ENCODE results near the gene PNPLA3. TPM values are rescaled to one million over a fixed set of nuclear protein-coding genes. Genes with fewer than 3 reads are reported as not detected.

PNPLA3 gene
- total and polyA plus RNA-seq, 2 of the 4 experiments (the other 2 are of a cell fraction): 3.6 to 7.5 TPM

DNA sequence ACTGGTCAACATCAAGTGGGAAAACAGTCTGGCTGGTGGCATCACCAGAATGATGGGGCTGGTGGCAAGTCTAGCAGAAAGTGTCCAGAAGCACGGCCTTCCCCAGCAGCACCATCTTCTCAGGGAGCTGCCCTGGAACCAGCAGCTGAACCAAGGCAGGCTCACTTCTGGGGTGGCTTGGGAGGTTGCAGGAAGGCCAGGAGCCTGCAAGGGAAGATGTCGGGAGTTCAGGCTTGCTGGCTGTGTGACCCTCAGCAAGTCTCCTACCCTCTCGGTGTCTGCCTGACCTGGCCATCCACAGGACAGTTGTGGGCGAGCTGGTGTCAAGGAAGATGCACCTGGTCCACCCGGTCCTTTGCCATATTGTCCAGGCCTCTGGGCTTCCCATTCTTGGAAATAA is 29.5 kb upstream of the PNPLA3 start:
- no peak overlapping the region for H2BK5ac ChIP-seq (ENCODE audit: low read depth, low read length, poor library complexity, severe bottlenecking)
- H2BK120ac ChIP-seq (ENCODE audit: low read depth, low read length): no peak overlapping the region
- no peak overlapping the region for H3K27ac ChIP-seq (ENCODE audit: insufficient read depth, low read length)
- H3K18ac ChIP-seq (ENCODE audit: low read depth, low read length): no peak overlapping the region
- dilution Hi-C loops (cut with HindIII; ENCODE audit: low sequenced_read_pairs, unreplicated experiment): no loop called here
- in situ Hi-C loops (cut with MboI; ENCODE audit: low sequenced_read_pairs): no loop called here
- H3K4me2 ChIP-seq (ENCODE audit: low read depth, low read length): no peak overlapping the region
- peaks cover 10% of the 10 kb centered on the region for H3K9me1 ChIP-seq (ENCODE audit: insufficient read depth, low read length)
- H3K4me3 ChIP-seq (ENCODE audit: insufficient read depth, low read depth, low read length): no peak overlapping the region
- H3K23ac ChIP-seq (ENCODE audit: low read depth, low read length): no peak overlapping the region
- intact Hi-C loops (cut with micrococcal nuclease): no loop called here
- WGBS, 2 experiments (ENCODE audit: extremely low coverage in 2 of 2, insufficient read length in 1 of 2): 86% methylated on average over 1 of the region's 5 CpGs; no CpG with 5 or more reads in 1 of the 2 experiments
- ChIA-PET POLR2A (ENCODE audit: unreplicated experiment) (no interaction called here), CTCF (no interaction called here)
- no peaks in the 10 kb centered on the region for H3K9me3 ChIP-seq (ENCODE audit: control insufficient read depth, insufficient read depth, low read length)
- H2BK20ac ChIP-seq (ENCODE audit: low read depth, low read length): no peak overlapping the region
- no peak overlapping the region for H3K4ac ChIP-seq (ENCODE audit: low read depth, low read length)
- no peak overlapping the region for H4K8ac ChIP-seq (ENCODE audit: low read depth in 2 of 2, low read length in 2 of 2)
- peaks cover 28% of the 10 kb centered on the region for H3K27me3 ChIP-seq (ENCODE audit: control insufficient read depth, insufficient read depth, low read length)
- H2AK5ac ChIP-seq (ENCODE audit: low read depth, low read length): no peak overlapping the region
- no peak overlapping the region for H3K14ac ChIP-seq (replicated peaks; ENCODE audit: low read depth, low read length)
- H4K5ac ChIP-seq (ENCODE audit: low read depth, low read length): no peak overlapping the region
- H4K20me1 ChIP-seq (ENCODE audit: insufficient read depth, low read length): no peaks in the 10 kb centered on the region
- TF ChIP-seq RFX5 (IDR thresholded peaks at IDR 0.05; ENCODE audit: low read depth, low read length) (no peak), BHLHE40 (IDR thresholded peaks at IDR 0.05; ENCODE audit: low read depth, low read length) (no peak), MAZ (IDR thresholded peaks at IDR 0.05; ENCODE audit: borderline replicate concordance, low read depth, low read length) (no peak), SMC3 (IDR thresholded peaks at IDR 0.05; ENCODE audit: low read depth, low read length) (no peak), MAFK (IDR thresholded peaks at IDR 0.05; ENCODE audit: low read depth, low read length) (no peak), NFE2L2 (IDR thresholded peaks at IDR 0.05; ENCODE audit: low read depth, low read length) (no peak), FOS (IDR thresholded peaks at IDR 0.05; ENCODE audit: low read depth, low read length) (no peak), POLR2A (IDR thresholded peaks at IDR 0.05; ENCODE audit: low read depth, low read length) (no peak), RAD21 (IDR thresholded peaks at IDR 0.05; ENCODE audit: low read length) (no peak), RCOR1 (IDR thresholded peaks at IDR 0.05; ENCODE audit: insufficient replicate concordance, low read length) (no peak), CEBPB (IDR thresholded peaks at IDR 0.05; ENCODE audit: low read depth, low read length) (no peak)
- TF ChIP-seq, protein P1, sequence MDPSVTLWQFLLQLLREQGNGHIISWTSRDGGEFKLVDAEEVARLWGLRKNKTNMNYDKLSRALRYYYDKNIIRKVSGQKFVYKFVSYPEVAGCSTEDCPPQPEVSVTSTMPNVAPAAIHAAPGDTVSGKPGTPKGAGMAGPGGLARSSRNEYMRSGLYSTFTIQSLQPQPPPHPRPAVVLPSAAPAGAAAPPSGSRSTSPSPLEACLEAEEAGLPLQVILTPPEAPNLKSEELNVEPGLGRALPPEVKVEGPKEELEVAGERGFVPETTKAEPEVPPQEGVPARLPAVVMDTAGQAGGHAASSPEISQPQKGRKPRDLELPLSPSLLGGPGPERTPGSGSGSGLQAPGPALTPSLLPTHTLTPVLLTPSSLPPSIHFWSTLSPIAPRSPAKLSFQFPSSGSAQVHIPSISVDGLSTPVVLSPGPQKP (IDR thresholded peaks at IDR 0.05; ENCODE audit: borderline replicate concordance, low read depth, low read length): no peak
- H3K9ac ChIP-seq (ENCODE audit: low read depth, low read length): no peak overlapping the region
- DNase-seq (no peak), ATAC-seq (ENCODE audit: low read depth) (no peak)
- no peak overlapping the region for H2AFZ ChIP-seq (replicated peaks; ENCODE audit: low read length, poor library complexity)
- peaks cover 12% of the 10 kb centered on the region for H3K4me1 ChIP-seq (ENCODE audit: control insufficient read depth, insufficient read depth, low read length)
- no peak overlapping the region for H2BK15ac ChIP-seq (ENCODE audit: low read depth, low read length)
- H2AK9ac ChIP-seq (replicated peaks; ENCODE audit: low read depth, low read length, poor library complexity): peak overlapping the region; percentile 81
- no TSS peak for BruUV-seq (replicated peaks)
- no peaks in the 10 kb centered on the region for H3K36me3 ChIP-seq (ENCODE audit: control insufficient read depth, insufficient read depth, low read length)
- no peaks in the 10 kb centered on the region for H3K79me1 ChIP-seq (ENCODE audit: low read depth in 1 of 2, low read length in 2 of 2)
- no peak overlapping the region for H3K56ac ChIP-seq (ENCODE audit: extremely low read depth, insufficient read depth, low read length)
- H4K91ac ChIP-seq (ENCODE audit: insufficient read depth, low read depth, low read length): no peak overlapping the region
